IPS-20b (cell line): ENCODE measurements around the gene FMN2.

Experiments used
- H3K27ac ChIP-seq: one replicate; pipeline ENCODE4 v1.5.1; 2013; ENCODE audit warnings: low read length
- H3K27me3 ChIP-seq: 2 replicates; pipeline ENCODE4 v1.6.1; 2013; ENCODE audit warnings: mild to moderate bottlenecking, low read length, inconsistent platforms; ENCODE audit not compliant: insufficient read depth
- H3K36me3 ChIP-seq: 2 replicates; pipeline ENCODE4 v1.6.1; 2013; ENCODE audit warnings: low read depth, mild to moderate bottlenecking, inconsistent platforms, low read length, moderate library complexity; ENCODE audit not compliant: insufficient read depth
- H3K4me1 ChIP-seq: 2 replicates; pipeline ENCODE4 v1.6.1; 2013; ENCODE audit warnings: mild to moderate bottlenecking, control low read depth, inconsistent platforms, low read length, moderate library complexity; ENCODE audit not compliant: insufficient read depth
- H3K4me3 ChIP-seq: 2 replicates; pipeline ENCODE4 v1.5.1; 2013; ENCODE audit warnings: mild to moderate bottlenecking, low read length, inconsistent platforms
- H3K9ac ChIP-seq: 2 replicates; pipeline ENCODE4 v1.6.1; 2013; ENCODE audit warnings: low read depth, mild to moderate bottlenecking, inconsistent platforms, low read length, moderate library complexity
- H3K9me3 ChIP-seq: 2 replicates; pipeline ENCODE4 v1.6.1; 2013; ENCODE audit warnings: mild to moderate bottlenecking, low read depth, low read length, inconsistent platforms; ENCODE audit not compliant: insufficient read depth

FMN2 gene

GRCh38 chr1:240207073-240207709 lies 115.5 kb downstream of the FMN2 start:
- no peaks in the 10 kb centered on the region for H3K36me3 ChIP-seq
- H3K4me1 ChIP-seq, result no peaks in the 10 kb centered on the region
- peaks cover under 1% of the 10 kb centered on the region; the same call in 1 of the 2 replicates for H3K9me3 ChIP-seq
- no peak overlapping the region for H3K27ac ChIP-seq
- no peaks in the 10 kb centered on the region for H3K27me3 ChIP-seq
- no peak overlapping the region for H3K9ac ChIP-seq
- no peak overlapping the region for H3K4me3 ChIP-seq

DNA sequence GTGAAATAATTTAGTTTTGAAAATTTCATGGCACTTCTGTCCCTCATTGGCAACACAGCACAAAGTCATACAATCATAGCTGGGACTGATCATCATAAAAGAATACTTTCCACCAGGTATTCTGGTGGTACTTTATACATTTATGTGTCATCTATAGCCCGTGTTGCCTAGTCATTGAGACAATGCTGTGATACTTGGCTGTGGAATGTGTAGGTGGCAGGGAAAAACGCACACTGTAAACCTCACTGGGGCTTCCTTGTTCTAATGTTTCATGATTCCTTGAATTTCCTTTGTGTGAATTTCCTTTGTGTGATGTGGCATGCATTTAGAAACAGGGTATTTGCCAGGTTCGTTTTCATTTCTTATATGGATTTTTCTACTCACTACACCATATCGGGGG lies 118.3 kb downstream of the FMN2 start:
- H3K4me3 ChIP-seq, result no peak overlapping the region
- H3K27ac ChIP-seq, result no peak overlapping the region
- H3K9ac ChIP-seq, result no peak overlapping the region
- no peaks in the 10 kb centered on the region for H3K27me3 ChIP-seq
- H3K9me3 ChIP-seq, result no peaks in the 10 kb centered on the region
- no peaks in the 10 kb centered on the region for H3K36me3 ChIP-seq
- H3K4me1 ChIP-seq, result no peaks in the 10 kb centered on the region

DNA sequence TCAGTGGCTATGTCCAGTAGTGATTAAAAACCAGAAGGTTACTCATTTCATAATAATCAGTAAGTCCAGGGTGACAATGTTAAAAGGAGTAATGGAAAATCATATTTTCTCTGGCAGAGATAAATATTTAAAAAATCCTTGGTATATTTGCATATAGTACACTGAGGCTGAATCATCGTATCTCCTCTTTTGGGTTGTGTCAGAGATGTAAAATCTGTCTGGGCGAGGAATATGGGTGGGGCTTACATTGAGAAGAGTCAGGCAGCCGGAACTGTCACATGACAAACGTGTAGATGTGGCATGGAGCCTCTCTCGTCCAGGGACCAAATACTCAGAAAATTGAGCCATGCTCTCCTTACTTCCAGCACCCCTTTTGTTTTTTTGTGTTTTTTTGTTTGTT lies 120.9 kb downstream of the FMN2 start:
- Histone ChIP-seq H3K27me3 (no peaks in the 10 kb centered on the region), H3K4me1 (no peaks in the 10 kb centered on the region), H3K4me3 (no peak overlapping the region), H3K27ac (no peak overlapping the region), H3K9ac (no peak overlapping the region), H3K36me3 (no peaks in the 10 kb centered on the region), H3K9me3 (no peaks in the 10 kb centered on the region)

DNA sequence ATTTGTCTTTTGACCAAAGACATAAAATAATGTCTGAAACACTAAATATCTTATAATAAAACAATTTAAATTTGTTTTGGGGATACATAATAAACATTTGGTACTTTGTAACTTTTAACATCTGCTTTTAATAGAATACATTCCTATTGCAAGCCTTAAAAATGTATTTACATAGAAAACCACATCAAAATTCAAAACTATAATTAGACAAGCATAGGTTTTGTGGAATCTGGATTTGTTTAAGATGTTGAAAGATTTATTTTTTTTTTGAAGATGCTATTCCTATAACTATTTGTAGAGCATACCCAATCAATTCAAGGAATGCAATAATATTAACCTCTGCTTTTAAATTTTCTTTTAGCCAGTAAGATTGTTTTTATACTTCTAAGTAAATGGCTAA lies 125.7 kb downstream of the FMN2 start:
- no peaks in the 10 kb centered on the region for H3K36me3 ChIP-seq
- H3K9ac ChIP-seq, result no peak overlapping the region
- no peaks in the 10 kb centered on the region for H3K9me3 ChIP-seq
- no peak overlapping the region for H3K27ac ChIP-seq
- H3K27me3 ChIP-seq, result no peaks in the 10 kb centered on the region
- no peaks in the 10 kb centered on the region for H3K4me1 ChIP-seq
- H3K4me3 ChIP-seq, result no peak overlapping the region

DNA sequence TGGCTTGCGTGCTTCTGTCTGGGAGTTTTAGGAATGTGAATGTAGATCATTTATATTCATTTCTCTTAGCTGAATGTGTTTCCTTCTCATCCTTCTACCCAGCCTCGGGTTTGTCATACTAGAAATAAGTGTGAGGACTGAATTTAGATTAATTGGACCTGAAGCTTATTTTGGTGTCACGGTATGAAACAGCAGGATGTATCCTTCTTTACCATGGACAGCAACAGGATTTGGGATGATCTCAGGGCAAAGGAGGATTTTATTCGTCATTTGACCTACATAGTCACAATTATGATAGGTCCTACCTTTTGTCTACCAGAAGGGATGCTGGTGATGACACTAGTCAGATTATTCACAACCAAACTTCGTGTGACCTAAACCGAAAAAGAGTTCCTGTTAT lies 127.4 kb downstream of the FMN2 start:
- H3K9me3 ChIP-seq, result no peaks in the 10 kb centered on the region
- no peaks in the 10 kb centered on the region for H3K36me3 ChIP-seq
- H3K9ac ChIP-seq, result no peak overlapping the region
- H3K27me3 ChIP-seq, result no peaks in the 10 kb centered on the region
- no peaks in the 10 kb centered on the region for H3K4me1 ChIP-seq
- no peak overlapping the region for H3K27ac ChIP-seq
- no peak overlapping the region for H3K4me3 ChIP-seq

GRCh38 chr1:240226102-240226501 lies 134.4 kb downstream of the FMN2 start:
- no peaks in the 10 kb centered on the region for H3K4me1 ChIP-seq
- H3K36me3 ChIP-seq, result no peaks in the 10 kb centered on the region
- 0 out of 2 replicates have a peak, but pooled peaks cover 5% of the 10 kb centered on the region for H3K9me3 ChIP-seq
- no peak overlapping the region for H3K27ac ChIP-seq
- H3K9ac ChIP-seq, result no peak overlapping the region
- H3K27me3 ChIP-seq, result no peaks in the 10 kb centered on the region
- no peak overlapping the region for H3K4me3 ChIP-seq

- Histone ChIP-seq H3K36me3 (no peaks in the 10 kb centered on the region), H3K9me3 (0 out of 2 replicates have a peak, but pooled peaks cover 5% of the 10 kb centered on the region), H3K4me3 (no peak overlapping the region), H3K27me3 (no peaks in the 10 kb centered on the region), H3K9ac (no peak overlapping the region), H3K27ac (no peak overlapping the region), H3K4me1 (no peaks in the 10 kb centered on the region)
Measured at GRCh38 chr1:240230816-240231215, 139.1 kb downstream of the FMN2 start.

GRCh38 chr1:240232530-240232929 lies 140.8 kb downstream of the FMN2 start:
- H3K36me3 ChIP-seq, result no peaks in the 10 kb centered on the region
- H3K9ac ChIP-seq, result no peak overlapping the region
- no peak overlapping the region for H3K27ac ChIP-seq
- H3K4me1 ChIP-seq, result no peaks in the 10 kb centered on the region
- no peaks in the 10 kb centered on the region for H3K27me3 ChIP-seq
- H3K4me3 ChIP-seq, result no peak overlapping the region
- no peaks in the 10 kb centered on the region for H3K9me3 ChIP-seq

- H3K4me3 ChIP-seq, result no peak overlapping the region
- no peak overlapping the region for H3K27ac ChIP-seq
- no peaks in the 10 kb centered on the region for H3K9me3 ChIP-seq
- no peaks in the 10 kb centered on the region for H3K27me3 ChIP-seq
- no peaks in the 10 kb centered on the region for H3K36me3 ChIP-seq
- H3K9ac ChIP-seq, result no peak overlapping the region
- H3K4me1 ChIP-seq, result no peaks in the 10 kb centered on the region
Measured at GRCh38 chr1:240234485-240235210, 143.0 kb downstream of the FMN2 start.

DNA sequence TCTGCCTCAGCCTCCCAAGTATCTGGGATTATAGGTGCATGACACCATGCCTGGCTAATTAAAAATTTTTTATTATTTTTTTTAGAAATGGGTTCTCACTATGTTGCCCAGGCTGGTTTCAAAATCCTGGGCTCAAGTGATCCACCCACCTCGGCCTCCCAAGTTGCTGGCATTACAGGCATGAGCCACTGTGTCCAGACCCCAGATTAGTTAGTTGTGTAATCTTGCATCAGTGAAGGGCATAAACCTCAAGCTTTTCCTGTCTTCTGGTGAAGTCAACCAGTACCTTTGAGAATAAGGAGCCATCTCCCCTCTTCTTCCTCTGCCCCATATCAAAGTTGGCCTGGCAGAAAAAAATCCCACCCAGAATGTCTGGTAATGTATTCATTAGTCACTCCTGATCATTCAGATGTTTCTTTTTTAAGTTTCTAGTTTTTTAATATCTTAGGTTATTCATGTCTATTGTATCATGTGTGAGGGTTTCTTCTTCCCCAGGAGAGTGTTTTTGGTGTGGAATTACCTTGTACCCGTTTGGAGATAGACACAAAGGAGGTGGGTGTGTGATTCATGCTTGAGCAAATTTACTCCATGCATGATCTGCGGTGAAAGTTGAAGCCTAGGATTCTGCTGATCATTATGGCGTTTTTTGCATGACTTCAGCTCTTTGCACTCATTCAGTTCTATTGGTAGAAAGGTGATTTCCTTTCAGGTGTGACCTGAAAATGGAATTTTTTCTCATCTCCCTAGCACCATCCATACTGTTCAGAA lies 144.0 kb downstream of the FMN2 start:
- Histone ChIP-seq H3K4me3 (no peak overlapping the region), H3K9ac (no peak overlapping the region), H3K27me3 (no peaks in the 10 kb centered on the region), H3K27ac (no peak overlapping the region), H3K9me3 (no peaks in the 10 kb centered on the region), H3K4me1 (no peaks in the 10 kb centered on the region), H3K36me3 (no peaks in the 10 kb centered on the region)

DNA sequence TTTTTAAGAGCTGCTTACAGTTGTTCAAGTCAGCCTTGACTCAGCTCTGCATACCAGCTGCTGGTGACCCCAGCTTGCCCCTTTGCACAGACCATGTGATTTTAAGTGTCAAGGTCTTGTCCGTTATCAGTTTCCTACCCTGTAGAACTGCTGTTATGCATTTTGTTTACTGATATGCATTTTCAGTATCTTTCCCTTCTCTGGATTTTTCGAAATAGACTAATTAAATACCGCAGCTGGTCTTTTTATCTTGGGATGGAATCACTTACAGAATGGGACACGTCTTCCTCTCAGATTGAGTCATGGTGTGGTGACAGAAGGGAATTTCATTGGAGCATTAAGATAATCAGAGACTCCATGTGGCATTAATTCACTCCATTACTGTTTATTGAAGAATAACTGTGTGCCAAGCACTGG lies 145.6 kb downstream of the FMN2 start:
- Histone ChIP-seq H3K4me1 (no peaks in the 10 kb centered on the region), H3K36me3 (no peaks in the 10 kb centered on the region), H3K27ac (no peak overlapping the region)

DNA sequence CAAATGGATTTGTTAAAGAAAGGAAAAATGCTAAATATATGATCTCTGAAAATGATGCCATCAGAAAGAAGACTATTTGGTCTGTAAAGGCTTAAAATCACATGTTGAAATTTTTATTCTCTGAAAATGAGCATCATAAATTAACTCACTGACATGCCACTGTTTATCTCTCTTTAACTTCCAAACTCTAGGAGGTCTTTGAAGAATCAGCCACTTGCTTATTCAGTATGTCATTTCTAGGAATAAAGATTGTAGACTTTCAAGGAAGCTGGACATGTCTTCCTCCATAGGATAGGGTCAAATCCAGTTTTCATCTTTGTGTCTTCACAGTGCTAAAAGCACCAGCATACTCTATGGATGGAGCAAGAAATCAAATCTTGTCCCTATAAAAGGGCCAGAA lies 147.6 kb downstream of the FMN2 start:
- Histone ChIP-seq H3K4me3 (no peak overlapping the region), H3K27me3 (no peaks in the 10 kb centered on the region), H3K9me3 (no peaks in the 10 kb centered on the region), H3K9ac (no peak overlapping the region), H3K27ac (no peak overlapping the region), H3K4me1 (no peaks in the 10 kb centered on the region), H3K36me3 (no peaks in the 10 kb centered on the region)

More for the DNA sequence above, 145.6 kb downstream of the FMN2 start:
- Histone ChIP-seq H3K9ac (no peak overlapping the region), H3K9me3 (no peaks in the 10 kb centered on the region), H3K27me3 (no peaks in the 10 kb centered on the region), H3K4me3 (no peak overlapping the region)
